GM21528 (cell line): Measurements from ENCODE around the gene KRTAP5-5.
"Not testable (repeated sequence)": the region's sequence is repeated elsewhere in the genome, so short reads cannot be mapped to it uniquely, and the experiment has no call there.

Experiments
- ATAC-seq: cut with Tn5 transposase; IDR thresholded peaks from one replicate; pipeline ENCODE4 v1.9.1; 2021; ENCODE audit warnings: mild to moderate bottlenecking, moderate library complexity; ENCODE audit not compliant: unreplicated experiment, low FRiP score

KRTAP5-5 gene

DNA sequence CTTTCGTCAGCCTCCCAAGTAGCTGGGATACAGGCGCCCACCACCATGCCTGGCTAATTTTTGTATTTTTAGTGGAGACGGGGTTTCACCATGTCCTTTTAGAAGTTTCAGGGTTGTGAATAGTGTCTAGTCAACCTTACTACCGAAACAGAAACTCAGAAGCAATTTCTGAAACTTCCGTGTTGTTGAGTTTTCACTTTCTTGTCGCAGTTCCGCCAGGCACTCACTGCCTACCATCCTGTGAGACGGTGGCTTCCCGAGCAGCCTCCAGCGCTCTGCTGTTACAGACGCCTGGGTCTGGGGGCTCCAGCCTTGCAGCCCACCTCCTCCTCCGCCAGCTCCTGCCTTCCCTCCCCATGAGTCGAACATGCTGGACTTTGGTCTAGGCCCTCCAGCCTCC is 23.7 kb upstream of the KRTAP5-5 start:
- peak; percentile 72 for ATAC-seq

DNA sequence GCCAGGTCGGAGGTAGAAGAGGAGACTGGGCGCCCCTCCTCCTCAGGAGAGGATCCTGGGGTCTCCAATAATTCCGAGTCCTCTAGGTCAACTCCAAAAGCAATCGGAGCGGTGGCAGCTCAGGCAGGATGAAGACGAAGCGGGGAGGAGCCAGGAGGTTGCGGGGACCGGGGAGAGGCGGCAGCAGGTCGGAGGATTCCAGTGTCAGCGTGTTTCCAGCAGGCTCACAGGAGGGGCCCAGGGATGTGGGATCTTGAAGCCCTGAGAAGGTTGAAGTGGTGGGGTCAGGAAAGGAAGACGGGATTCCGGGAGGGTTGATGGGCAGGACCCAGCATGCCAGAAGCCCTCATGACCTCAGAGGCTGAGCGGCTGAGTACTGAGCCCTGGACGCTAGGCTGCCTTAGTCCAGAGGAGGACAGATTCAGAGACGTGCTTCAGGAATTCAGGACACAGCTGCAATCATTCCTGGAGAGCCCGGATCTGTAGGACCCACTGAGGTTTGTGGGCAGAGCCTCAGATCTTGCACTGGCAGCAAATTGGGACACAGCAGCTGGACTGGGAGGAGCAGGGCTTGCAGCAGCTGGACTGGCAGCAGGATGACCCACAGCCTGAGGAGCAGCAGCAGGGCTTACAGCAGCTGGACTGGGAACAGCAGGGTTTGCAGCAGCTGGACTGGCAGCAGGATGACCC is 22.3 kb upstream of the KRTAP5-5 start:
- ATAC-seq, result not testable (repeated sequence)

DNA sequence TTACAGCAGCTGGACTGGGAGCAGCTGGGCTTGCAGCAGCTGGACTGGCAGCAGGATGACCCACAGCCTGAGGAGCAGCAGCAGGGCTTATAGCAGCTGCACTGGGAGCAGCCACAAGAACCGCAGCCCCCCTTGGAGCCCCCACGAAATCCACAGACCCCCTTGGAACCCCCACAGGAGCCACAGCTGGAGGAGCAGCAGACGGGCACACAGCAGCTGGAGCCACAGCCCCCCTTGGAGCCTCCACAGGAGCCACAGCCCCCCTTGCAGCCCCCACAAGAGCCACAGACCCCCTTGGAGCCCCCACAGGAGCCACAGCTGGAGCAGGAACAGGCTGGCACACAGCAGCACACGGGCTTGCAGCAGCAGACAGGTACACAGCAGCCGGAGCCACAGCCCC is 21.7 kb upstream of the KRTAP5-5 start:
- ATAC-seq, result not testable (repeated sequence)

DNA sequence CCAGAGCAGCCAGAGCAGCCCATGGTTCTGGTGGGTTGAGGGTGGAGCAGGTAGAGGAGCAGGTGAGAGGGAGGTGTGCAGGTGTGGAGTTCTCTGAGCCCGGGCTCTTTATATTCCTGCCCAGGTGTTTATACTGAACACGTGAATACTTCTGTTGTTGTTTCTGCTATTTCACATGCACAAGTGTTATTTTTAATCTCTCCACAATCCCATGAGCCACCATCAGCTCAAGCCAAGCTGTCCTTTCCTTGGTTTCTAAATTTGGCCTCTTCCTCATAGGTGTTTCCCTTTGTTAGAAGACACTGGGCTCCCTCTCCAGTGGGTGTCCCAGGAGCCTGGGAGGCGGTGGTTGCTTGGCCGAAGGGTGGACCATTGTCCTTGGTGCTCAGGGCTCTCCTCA is 21.2 kb upstream of the KRTAP5-5 start, which contains the start of gene KRTAP5-3:
KRTAP5-3 (minus strand) TSS at position 101 of the 400 bp plus-strand sequence; CDS start at position 23, 78 bp downstream.
- ATAC-seq, result no peak

DNA sequence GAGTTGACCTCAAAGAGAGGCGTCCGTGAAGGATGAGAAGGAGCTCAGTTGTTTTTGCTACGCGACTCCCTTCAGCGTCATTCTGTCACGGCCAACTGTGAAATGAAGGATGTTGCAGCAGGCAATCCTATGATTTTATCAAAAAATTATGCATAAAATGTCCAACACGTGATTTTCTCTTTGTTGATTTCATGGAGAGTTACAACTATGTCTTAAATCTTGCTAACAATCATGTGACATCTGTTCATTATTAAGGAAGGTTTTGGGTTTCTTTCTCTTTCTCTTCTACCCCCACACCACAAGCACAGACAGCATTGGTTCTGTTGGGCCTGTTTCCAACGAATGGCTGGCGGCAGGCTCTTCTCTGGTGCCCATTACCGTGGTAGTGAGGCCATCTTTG is 11.3 kb upstream of the KRTAP5-5 start:
- ATAC-seq, result no peak

DNA sequence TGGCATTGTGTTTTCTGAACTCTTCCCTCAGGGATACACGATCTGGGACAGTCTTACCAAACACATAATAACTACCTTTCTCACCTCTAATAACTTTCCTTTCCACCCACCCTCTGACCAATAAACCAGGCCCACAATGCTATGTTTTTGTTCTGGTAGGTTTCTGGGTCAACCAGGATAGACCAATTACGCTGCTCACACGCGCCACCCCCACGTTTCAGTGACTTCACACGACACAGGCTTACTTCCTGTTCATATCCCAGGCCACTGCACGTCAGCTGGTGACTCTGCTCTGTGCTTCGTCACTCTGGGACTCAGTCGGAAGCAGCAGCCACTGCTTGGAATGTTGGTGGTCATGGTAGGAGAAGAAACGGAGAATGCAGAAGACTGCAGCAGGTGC is 10.1 kb upstream of the KRTAP5-5 start:
- ATAC-seq, result no peak

DNA sequence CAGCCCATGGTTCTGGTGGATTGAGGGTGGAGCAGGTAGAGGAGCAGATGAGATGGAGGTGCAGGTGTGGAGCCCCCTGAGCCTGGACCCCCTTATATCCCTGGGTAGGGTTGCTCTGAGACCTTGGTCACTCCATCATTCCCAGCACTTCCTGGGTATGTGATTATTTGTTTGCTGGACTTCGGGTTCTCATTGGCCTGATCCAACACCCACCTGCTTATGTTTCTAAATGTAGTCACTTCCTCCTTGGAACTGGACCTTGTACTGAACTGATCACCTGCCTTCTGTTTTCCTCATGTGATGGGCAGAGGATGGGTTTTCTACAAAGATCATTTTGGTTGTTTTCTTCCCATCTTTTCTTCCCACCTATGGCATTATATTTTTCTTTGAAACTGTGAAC is 7.5 kb upstream of the KRTAP5-5 start, which contains the start of gene KRTAP5-4:
KRTAP5-4 (minus strand) TSS at position 53 of the 400 bp plus-strand sequence; CDS start at position 8, 45 bp downstream.
- no peak for ATAC-seq

DNA sequence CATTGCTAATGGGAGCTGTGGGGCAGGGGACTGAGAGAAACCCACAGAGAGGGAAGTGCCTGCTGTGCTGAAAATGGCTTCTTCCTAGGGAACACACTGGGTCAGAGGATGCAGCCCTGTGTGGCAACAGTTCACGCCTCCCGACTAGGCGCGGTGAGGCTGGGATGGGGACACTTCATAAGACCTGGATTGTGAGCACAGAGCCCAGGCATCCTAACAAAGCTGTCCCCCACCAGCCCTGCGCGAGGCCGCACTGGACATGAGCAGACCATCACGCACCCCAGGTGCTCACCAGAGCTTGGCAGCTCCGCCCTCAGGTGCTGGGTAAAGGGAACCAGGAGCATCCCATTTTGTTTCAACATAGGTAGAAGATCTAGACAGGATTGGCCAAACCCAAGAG is 5.9 kb upstream of the KRTAP5-5 start:
- ATAC-seq, result no peak

DNA sequence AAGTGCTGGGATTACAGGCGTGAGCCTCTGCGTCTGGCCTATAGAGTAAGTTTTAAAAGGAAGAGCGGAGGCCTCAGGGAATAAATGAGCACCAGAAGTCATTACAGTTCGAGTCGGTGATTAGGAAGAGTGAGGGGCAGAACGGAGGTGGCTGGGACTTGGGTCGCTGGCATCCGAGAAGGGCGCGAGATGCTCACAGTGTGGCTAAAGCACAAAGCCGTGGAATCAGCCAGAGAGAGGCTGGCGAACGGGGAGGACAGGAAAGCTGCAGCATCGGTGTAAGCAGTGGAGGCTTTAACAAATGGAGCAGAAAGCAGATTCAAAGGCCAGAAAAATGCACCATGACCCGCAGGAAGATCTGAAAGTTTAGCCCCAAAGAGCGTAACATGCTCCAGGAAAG is 5.0 kb upstream of the KRTAP5-5 start:
- no peak for ATAC-seq

DNA sequence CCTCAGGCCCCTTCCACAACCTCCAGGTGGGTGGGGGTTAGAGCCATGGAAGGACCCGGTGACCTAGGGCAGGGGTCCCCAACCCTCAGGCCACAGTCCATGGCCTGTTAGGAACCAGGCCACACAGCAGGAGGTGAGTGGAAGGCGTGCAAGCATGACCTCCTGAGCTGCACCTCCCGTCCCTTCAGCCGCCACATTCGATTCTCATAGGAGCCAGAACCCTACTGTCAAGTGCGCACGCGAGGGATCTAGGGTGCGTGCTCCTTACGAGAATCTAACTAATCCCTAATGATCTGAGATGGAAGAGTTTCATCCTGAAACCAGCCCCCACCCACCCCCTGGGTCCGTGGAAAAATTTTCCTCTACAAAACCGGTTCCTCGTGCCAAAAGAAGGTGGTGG is 4.0 kb upstream of the KRTAP5-5 start:
- no peak for ATAC-seq

DNA sequence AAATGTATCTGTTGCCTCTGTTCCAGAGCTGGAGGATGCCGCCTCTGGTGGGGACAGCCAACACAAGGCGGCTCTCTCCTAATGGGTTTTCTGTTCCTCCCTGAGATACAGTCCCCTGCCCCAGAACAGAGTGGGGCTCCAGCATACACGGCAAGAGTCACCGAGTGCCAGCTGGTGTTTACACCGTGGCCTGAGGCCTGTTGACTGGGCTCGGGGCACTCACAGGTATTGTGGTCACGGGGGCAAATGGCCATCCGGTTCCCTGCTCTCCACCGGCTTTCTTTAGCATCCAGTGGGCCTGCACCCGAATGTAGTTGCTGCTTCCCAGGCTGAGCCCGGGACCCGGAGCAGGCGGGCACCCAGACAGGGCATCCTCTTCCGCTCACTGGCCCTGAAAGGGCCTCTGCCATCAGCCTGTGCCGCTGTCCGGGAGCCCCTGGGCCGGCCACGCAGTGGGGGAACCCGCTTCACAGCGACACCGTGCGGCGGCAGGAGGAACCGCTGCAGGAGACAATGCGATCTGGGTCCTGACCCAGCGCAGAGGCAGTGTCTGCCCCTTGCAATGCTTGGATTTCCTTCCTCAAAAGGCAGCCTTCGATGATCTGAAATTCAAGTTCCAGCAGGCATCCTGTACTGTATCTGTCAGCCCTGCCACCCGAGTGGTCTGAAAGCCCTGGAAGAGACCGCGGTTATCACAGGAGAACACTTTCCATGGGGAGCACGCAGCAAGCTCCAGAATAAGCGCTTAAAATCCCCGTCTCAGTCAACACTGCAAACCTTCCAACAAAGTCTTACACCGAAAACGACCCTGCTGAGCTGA is 859 bp upstream of the KRTAP5-5 start:
- no peak for ATAC-seq

DNA sequence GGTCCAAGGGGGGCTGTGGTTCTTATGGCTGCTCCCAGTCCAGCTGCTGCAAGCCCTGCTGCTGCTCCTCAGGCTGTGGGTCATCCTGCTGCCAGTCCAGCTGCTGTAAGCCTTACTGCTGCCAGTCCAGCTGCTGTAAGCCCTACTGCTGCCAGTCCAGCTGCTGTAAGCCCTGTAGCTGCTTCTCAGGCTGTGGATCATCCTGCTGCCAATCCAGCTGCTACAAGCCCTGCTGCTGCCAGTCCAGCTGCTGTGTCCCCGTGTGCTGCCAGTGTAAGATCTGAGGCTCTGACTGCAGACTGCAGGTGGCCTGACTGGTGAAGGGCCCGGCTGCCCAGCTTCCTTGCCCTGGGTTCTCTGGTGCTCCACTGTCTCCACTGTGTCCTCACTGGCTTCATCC is 696 bp downstream of the KRTAP5-5 start:
- no peak for ATAC-seq

DNA sequence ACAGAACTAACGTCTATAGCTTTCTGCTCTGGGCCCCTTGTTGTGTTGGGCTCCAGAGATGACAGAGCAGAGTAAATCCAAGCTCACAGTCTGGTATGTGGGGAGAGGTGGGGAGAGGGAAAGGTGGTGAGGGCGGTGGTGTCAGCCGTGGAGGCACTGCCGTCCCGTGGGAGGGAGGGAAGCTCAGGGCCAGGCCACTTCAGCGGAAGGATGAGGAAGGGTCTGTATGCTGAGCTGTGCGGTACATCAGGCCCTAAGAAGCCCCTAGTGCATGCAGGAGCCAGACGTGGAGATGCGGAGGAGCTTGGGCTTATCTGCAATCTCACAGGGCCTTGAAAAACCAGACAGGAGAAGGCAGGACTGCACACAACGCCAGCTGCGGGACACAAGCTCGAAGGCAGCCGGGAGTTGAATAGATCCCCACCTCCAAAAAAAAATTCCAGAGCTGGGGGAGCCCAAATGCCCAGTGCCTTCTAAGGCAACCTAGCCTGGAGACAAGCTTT is 1.5 kb downstream of the KRTAP5-5 start:
- ATAC-seq, result no peak

DNA sequence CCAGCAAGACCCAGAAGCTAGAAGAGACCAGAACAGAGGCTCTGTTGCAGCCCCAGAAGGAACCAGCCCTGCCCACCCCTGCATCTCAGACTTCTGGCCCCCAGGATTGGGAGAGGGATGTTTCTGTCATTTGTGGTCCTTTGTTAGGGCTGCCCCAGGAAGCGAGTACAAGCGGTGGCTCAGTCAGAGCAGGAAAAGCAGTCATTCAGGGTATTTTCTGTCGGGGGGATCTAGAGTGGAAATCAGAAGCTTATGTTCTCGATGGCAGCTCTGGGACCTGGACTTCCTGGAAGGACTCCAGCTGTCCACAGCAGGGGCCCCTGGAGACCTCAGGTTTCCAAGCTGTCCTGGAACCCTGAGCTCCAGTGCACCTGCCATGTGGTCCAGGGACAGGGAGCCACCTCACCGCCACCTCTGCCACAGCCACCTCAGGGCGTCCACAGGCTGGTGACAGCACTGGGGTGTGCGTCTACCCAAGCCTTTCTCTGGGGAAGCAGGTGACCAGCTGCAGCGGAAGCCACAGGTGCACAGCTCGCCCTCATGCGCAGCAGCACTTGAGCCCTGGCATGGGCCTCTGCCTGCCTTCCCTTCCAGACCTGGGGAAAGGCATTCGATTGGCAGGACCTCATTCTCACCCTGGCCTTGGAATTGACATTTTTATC is 2.6 kb downstream of the KRTAP5-5 start:
- no peak for ATAC-seq

DNA sequence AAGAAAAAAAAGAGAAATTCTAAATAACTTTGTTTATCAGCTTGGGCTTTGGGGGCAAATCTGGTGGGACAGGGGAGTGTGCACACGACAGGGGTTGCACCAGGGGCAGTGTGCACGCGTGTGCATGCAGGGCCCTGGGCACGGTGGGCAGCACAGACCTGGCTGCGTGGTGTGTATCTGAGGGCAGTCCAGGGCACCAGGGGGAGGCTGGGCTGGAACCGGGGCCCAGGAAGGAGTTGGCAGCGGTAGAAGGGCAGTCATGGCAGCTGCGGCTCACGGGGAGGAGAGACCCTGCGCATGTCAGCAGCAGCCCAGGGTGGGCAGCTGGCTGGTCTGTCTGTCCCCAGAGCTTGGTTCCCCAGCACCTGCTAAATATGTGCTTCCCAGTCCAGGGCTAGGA is 4.3 kb downstream of the KRTAP5-5 start:
- no peak for ATAC-seq

DNA sequence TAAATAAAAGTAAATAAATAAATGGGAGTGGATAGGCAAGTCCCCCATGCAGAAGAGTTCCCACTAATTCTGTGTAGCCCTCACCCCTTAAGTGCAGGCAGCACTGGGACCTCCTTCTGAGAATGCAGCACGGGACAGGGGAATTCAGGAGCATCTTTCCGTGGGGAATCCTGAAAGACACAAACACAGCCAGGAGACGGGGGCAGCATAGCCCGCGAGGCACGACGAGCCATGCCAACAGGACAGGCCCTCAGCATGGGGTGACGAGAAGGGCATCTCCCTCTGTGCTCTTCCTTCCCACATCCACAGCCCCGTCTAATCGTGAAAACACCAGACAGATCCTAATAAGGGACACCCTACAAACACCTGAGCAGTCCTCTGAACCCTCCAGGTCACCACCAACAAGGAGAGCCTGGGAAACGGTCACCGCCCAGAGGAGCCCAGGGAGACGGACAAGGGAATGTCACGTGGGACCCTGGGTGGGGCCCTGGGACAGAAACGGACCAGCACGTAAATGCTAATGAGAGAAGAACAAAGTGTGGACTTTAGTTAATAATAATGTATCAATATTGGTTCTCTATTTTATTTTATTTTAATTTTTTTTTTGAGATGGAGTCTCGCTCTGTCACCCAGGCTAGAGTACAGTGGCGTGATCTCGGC is 6.8 kb downstream of the KRTAP5-5 start:
- no peak for ATAC-seq

DNA sequence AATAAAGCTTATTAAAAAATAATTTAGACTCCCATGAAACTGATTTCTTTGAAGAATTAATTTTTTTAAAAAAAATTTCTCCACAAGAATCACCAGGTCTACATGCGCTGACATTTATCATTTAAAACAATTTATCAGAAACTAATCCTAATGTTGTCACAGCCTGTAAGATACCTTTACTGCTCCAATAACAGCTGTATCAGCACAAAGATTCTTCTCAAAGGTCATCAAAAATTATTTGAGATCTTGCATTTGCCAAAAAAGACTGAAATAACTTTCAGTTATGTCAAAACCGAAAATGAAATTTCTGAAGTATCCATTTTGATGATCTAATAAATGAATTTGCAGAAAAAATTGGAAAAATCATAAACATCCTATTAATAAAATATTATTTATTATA is 8.1 kb downstream of the KRTAP5-5 start:
- no peak for ATAC-seq

DNA sequence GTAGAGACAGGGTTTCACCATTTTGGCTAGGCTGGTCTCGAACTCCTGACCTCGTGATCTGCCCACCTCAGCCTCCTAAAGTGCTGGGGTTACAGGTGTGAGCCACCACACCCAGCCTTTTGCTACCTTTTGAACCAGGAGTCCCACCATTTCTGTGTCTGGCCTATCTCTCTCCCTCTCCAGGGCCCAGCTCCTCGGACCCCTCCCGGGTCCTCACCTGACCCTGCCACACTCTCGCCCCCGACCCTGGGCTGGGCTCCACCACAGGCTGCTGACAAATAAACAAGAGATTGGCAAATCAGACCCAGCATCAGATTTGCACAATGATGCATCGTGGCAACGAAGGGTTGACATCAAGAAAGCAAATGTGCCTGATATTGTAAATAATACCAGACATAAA is 8.8 kb downstream of the KRTAP5-5 start:
- no peak for ATAC-seq

DNA sequence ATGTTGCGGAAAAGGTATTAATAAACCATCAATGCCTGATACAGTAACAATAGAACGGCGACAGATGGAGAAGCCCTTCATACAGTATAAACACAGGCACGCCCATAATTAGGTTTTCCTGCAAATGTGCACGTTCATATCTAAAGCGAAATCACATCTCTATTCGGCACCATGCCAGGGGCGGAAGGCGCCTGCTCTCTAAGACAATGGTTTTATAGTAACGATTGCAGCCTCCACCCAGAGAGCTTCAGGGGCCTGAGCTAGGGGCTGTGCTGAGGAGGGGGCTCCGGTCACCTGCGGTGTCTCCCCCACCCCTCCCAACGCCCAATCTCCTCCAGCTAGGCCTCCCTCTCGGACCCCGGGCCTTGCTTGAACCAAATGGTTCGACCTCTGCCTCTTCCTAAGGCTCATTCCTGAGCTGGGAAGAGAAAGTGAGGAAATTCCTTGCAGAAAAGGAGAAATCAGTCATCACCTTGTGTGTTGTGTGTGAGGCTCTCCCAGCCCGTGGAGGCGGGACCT is 9.6 kb downstream of the KRTAP5-5 start:
- no peak for ATAC-seq

DNA sequence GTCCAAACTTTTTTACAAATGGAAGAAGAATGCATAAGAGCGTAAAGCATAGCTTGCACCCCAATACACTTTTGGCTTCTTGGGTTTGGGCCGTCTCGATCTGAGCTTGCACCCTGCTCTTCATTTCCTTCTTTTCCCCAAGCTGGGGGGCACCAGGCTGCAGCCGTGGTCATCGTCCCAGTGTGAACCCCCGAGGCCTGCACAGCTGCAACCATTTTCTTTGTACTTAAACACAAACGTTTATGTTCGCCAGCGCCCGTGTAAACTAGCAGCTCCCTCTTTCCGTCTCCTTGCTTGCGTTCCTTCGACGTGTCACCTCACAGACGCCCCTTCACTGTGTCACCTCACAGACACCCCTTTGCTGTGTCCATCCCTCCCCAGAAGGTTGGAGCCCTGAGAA is 10.1 kb downstream of the KRTAP5-5 start:
- no peak for ATAC-seq
